GM23338 (cell line): ENCODE data around the gene ANKRD45. TPM values are rescaled to one million over a fixed set of nuclear protein-coding genes. Genes with fewer than 3 reads are reported as not detected.
"Not testable (repeated sequence)": the region's sequence is repeated elsewhere in the genome, so short reads cannot be mapped to it uniquely, and the experiment has no call there.

ENCODE experiments used
- ATAC-seq: fragments of 200-7000 bp; cut with Tn5 transposase; 3 replicates; pipeline ENCODE4 v1.9.1; 2020
- DNase-seq: peaks from one replicate; pipeline ENCODE4 v3.0.0-alpha.2; 2015; ENCODE audit warnings: low spot score
- H2AFZ ChIP-seq: fragments of 200-600 bp; sonication (generic); 2 replicates; pipeline ENCODE4 v1.8.0; 2016; ENCODE audit warnings: antibody characterized with exemption, mild to moderate bottlenecking, moderate library complexity
- H3F3A ChIP-seq: fragments of 200-600 bp; sonication (generic); replicated peaks from 2 replicates; pipeline ENCODE4 v1.8.0; 2017; ENCODE audit warnings: antibody characterized with exemption, mixed run types, low read depth
- H3K27ac ChIP-seq: fragments of 200-600 bp; sonication (generic); 2 replicates; pipeline ENCODE4 v1.6.1; 2016; ENCODE audit warnings: low read depth
- H3K27me3 ChIP-seq: fragments of 200-600 bp; sonication (generic); 2 replicates; pipeline ENCODE4 v1.8.0; 2016; ENCODE audit warnings: mild to moderate bottlenecking, mixed run types, moderate library complexity; ENCODE audit not compliant: insufficient read depth
- H3K36me3 ChIP-seq: fragments of 200-600 bp; sonication (generic); 2 replicates; pipeline ENCODE4 v1.8.0; 2016; ENCODE audit warnings: mild to moderate bottlenecking; ENCODE audit not compliant: insufficient read depth
- H3K4me1 ChIP-seq: fragments of 200-600 bp; sonication (generic); 2 replicates; pipeline ENCODE4 v1.8.0; 2016; ENCODE audit warnings: mild to moderate bottlenecking, moderate library complexity; ENCODE audit not compliant: insufficient read depth
- H3K4me2 ChIP-seq: fragments of 200-600 bp; sonication (generic); 2 replicates; pipeline ENCODE4 v1.7.1; 2017; ENCODE audit warnings: mixed run types
- H3K4me3 ChIP-seq: fragments of 200-600 bp; sonication (generic); 2 replicates; pipeline ENCODE4 v1.6.1; 2016; ENCODE audit warnings: mixed run types
- H3K79me2 ChIP-seq: fragments of 200-600 bp; sonication (generic); replicated peaks from 2 replicates; pipeline ENCODE4 v1.8.0; 2017; ENCODE audit warnings: mild to moderate bottlenecking; ENCODE audit not compliant: insufficient read depth
- H3K9me2 ChIP-seq: fragments of 200-600 bp; sonication (generic); 2 replicates; pipeline ENCODE4 v1.8.0; 2017; ENCODE audit not compliant: insufficient read depth
- H4K20me1 ChIP-seq: fragments of 200-600 bp; sonication (generic); replicated peaks from 2 replicates; pipeline ENCODE4 v1.8.0; 2017; ENCODE audit warnings: mild to moderate bottlenecking; ENCODE audit not compliant: insufficient read depth
- H3K27ac Mint-ChIP-seq: 2 replicates; pipeline ENCODE4 v1.8.0; 2020; ENCODE audit warnings: inconsistent platforms, mild to moderate bottlenecking, moderate library complexity, mixed read lengths
- H3K27me3 Mint-ChIP-seq: 3 replicates; pipeline ENCODE4 v1.8.0; 2022; ENCODE audit warnings: low read depth, mild to moderate bottlenecking, moderate library complexity, mixed read lengths, inconsistent platforms; ENCODE audit not compliant: insufficient read depth, poor library complexity
- H3K36me3 Mint-ChIP-seq: 3 replicates; pipeline ENCODE4 v1.8.0; 2021; ENCODE audit warnings: low read depth, mild to moderate bottlenecking, inconsistent platforms, moderate library complexity, mixed read lengths
- H3K4me1 Mint-ChIP-seq: 3 replicates; pipeline ENCODE4 v1.8.0; 2020; ENCODE audit warnings: mild to moderate bottlenecking, inconsistent platforms, mixed read lengths
- H3K4me3 Mint-ChIP-seq: 3 replicates; pipeline ENCODE4 v1.8.0; 2021; ENCODE audit warnings: moderate library complexity, mild to moderate bottlenecking, inconsistent platforms, mixed read lengths
- H3K9me3 Mint-ChIP-seq: 3 replicates; pipeline ENCODE4 v1.8.0; 2020; ENCODE audit warnings: moderate library complexity, mild to moderate bottlenecking, inconsistent platforms, mixed read lengths
- CREB1 ChIP-seq: fragments of 250-450 bp; sonication (Bioruptor Pico); IDR thresholded peaks from 2 replicates; pipeline ENCODE4 v1.5.0; 2020; ENCODE audit warnings: low read depth, mild to moderate bottlenecking, moderate library complexity
- CTCF ChIP-seq, 2 experiments: fragments of 200-600 bp in 1 of 2; sonication (generic) in 1 of 2; conservative IDR thresholded peaks; 2 replicates each; pipeline versions ENCODE4 v1.5.1 to v1.6.1; 2016 to 2017; ENCODE audit warnings: antibody characterized with exemption in 2 of 2, low read depth in 2 of 2, mild to moderate bottlenecking in 2 of 2, moderate library complexity in 1 of 2
- EZH2 ChIP-seq: fragments of 200-600 bp; sonication (generic); IDR thresholded peaks from one replicate; pipeline ENCODE4 v1.8.0; 2017; ENCODE audit warnings: antibody characterized with exemption, mild to moderate bottlenecking, low read depth; ENCODE audit not compliant: unreplicated experiment
- NANOG ChIP-seq: IDR thresholded peaks from 2 replicates; pipeline ENCODE4 v1.6.1; 2016; ENCODE audit warnings: antibody characterized with exemption, borderline replicate concordance
- STAT1 ChIP-seq: IDR thresholded peaks from one replicate; pipeline ENCODE4 v1.6.1; 2016; ENCODE audit warnings: antibody characterized with exemption; ENCODE audit not compliant: unreplicated experiment
- ZNF331 ChIP-seq: fragments of 250-450 bp; sonication (Bioruptor Pico); IDR thresholded peaks from 2 replicates; pipeline ENCODE4 v1.5.0; 2020; ENCODE audit warnings: low read depth, mild to moderate bottlenecking, moderate library complexity
- ZNF462 ChIP-seq: fragments of 250-450 bp; sonication (Bioruptor Pico); IDR thresholded peaks from 2 replicates; pipeline ENCODE4 v1.5.0; 2020; ENCODE audit warnings: mild to moderate bottlenecking, moderate library complexity
- polyA plus RNA-seq: library from polyadenylated mRNA; unstranded; fragments of >200 nt; fragmentation: Nextera tagmentation; extraction: Ambion mirVana; gene quantifications from 2 replicates; pipeline ENCODE4 v1.2.1, GENCODE V29; 2016
- total RNA-seq: library from RNA; depleted of rRNA; stranded (reverse); fragments of >200 nt; shearing (Covaris generic); gene quantifications from 2 replicates; pipeline ENCODE4 v1.2.3, GENCODE V29; 2014
- TF ChIP-seq, protein P1 (sequence below): IDR thresholded peaks from one replicate; pipeline ENCODE4 v1.6.1; 2018; ENCODE audit warnings: antibody characterized with exemption; ENCODE audit not compliant: unreplicated experiment
- TF ChIP-seq, protein P2 (sequence below): IDR thresholded peaks from 2 replicates; pipeline ENCODE4 v1.6.1; 2016; ENCODE audit warnings: antibody characterized with exemption

Gene ANKRD45
- total and polyA plus RNA-seq, 2 experiments from 2014 or later = 1.5 to 2.3 TPM

DNA sequence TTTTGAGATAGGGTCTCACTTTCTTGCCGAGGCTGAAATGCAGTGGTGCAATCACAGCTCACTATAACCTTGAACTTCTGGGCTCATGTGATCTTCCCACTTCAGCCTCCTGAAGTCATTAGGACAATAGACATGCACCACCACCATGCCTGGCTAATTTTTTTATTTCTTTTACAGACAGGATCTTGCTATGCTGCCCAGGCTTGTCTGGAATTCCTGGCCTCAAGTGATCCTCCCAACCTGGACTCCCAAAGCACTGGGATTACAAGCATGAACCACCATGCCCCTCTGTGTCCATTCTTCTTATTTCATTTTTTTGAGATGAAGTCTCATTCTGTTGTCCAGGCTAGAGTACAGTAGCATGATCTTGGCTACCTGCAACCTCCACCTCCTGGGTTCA lies 33.1 kb upstream of the ANKRD45 start:
- TF ChIP-seq, protein P1, sequence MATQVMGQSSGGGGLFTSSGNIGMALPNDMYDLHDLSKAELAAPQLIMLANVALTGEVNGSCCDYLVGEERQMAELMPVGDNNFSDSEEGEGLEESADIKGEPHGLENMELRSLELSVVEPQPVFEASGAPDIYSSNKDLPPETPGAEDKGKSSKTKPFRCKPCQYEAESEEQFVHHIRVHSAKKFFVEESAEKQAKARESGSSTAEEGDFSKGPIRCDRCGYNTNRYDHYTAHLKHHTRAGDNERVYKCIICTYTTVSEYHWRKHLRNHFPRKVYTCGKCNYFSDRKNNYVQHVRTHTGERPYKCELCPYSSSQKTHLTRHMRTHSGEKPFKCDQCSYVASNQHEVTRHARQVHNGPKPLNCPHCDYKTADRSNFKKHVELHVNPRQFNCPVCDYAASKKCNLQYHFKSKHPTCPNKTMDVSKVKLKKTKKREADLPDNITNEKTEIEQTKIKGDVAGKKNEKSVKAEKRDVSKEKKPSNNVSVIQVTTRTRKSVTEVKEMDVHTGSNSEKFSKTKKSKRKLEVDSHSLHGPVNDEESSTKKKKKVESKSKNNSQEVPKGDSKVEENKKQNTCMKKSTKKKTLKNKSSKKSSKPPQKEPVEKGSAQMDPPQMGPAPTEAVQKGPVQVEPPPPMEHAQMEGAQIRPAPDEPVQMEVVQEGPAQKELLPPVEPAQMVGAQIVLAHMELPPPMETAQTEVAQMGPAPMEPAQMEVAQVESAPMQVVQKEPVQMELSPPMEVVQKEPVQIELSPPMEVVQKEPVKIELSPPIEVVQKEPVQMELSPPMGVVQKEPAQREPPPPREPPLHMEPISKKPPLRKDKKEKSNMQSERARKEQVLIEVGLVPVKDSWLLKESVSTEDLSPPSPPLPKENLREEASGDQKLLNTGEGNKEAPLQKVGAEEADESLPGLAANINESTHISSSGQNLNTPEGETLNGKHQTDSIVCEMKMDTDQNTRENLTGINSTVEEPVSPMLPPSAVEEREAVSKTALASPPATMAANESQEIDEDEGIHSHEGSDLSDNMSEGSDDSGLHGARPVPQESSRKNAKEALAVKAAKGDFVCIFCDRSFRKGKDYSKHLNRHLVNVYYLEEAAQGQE = no peak
- TF ChIP-seq STAT1 = no peak
- TF ChIP-seq, protein P2, sequence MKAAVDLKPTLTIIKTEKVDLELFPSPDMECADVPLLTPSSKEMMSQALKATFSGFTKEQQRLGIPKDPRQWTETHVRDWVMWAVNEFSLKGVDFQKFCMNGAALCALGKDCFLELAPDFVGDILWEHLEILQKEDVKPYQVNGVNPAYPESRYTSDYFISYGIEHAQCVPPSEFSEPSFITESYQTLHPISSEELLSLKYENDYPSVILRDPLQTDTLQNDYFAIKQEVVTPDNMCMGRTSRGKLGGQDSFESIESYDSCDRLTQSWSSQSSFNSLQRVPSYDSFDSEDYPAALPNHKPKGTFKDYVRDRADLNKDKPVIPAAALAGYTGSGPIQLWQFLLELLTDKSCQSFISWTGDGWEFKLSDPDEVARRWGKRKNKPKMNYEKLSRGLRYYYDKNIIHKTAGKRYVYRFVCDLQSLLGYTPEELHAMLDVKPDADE = no peak
- no peak for TF ChIP-seq NANOG
- no peak for TF ChIP-seq ZNF462 (CRISPR knock-in tag)
- TF ChIP-seq CREB1 = no peak
- no peak for TF ChIP-seq ZNF331 (CRISPR knock-in tag)
- TF ChIP-seq CTCF (conservative IDR thresholded peaks at IDR 0.05; ENCODE audit: low read depth in 2 of 2) = no peak
- TF ChIP-seq EZH2 = no peak
- H3K27me3 ChIP-seq = no peaks in the 10 kb centered on the region

GRCh38 chr1:173701299-173701698 lies 31.6 kb upstream of the ANKRD45 start:
- not testable (repeated sequence) for H3K27ac ChIP-seq, H3K4me1 ChIP-seq, H4K20me1 ChIP-seq, H3K36me3 ChIP-seq, H3K4me3 Mint-ChIP-seq, H3K9me3 Mint-ChIP-seq, H3K4me3 ChIP-seq, H3K4me1 Mint-ChIP-seq, H2AFZ ChIP-seq, H3K27ac Mint-ChIP-seq, H3K27me3 ChIP-seq, DNase-seq, H3K36me3 Mint-ChIP-seq, H3K4me2 ChIP-seq, H3F3A ChIP-seq, ATAC-seq, H3K9me2 ChIP-seq, H3K27me3 Mint-ChIP-seq, H3K79me2 ChIP-seq

More for the DNA sequence above, 33.1 kb upstream of the ANKRD45 start:
- Histone ChIP-seq H3K4me1 (no peaks in the 10 kb centered on the region), H3K79me2 (no peaks in the 10 kb centered on the region), H3K4me3 (no peak overlapping the region), H4K20me1 (no peaks in the 10 kb centered on the region), H3K4me2 (no peak overlapping the region), H3K27ac (no peak overlapping the region), H3F3A (no peaks in the 10 kb centered on the region), H2AFZ (no peak overlapping the region), H3K36me3 (no peaks in the 10 kb centered on the region), H3K9me2 (0 out of 2 replicates have a peak, but pooled peaks cover 3% of the 10 kb centered on the region)
- Mint-ChIP-seq H3K9me3 (peaks cover 5% of the 10 kb centered on the region; the same call in 2 of the 3 replicates), H3K36me3 (no peaks in the 10 kb centered on the region; the same call in 2 of the 3 replicates), H3K27ac (no peak overlapping the region), H3K4me1 (no peaks in the 10 kb centered on the region), H3K27me3 (peaks cover 6% of the 10 kb centered on the region), H3K4me3 (no peak overlapping the region)
- DNase-seq (no peak), ATAC-seq (no peak)
